Measurements from ENCODE around the gene C4orf33.

GRCh38 chr4:129162450-129162849, 66.5 kb downstream of the C4orf33 start:
- TF ChIP-seq CTCF (IDR thresholded peaks at IDR 0.05) (no peak), POLR2A (IDR thresholded peaks at IDR 0.05) (no peak)

All from right lobe of liver (tissue), 4 donors.